ENCODE results near the gene DNAJC15. TPM values are rescaled to one million over a fixed set of nuclear protein-coding genes. Genes with fewer than 3 reads are reported as not detected.

DNAJC15 gene
- total RNA-seq, 1 donor from 2014 or later = 20.7 TPM

DNA sequence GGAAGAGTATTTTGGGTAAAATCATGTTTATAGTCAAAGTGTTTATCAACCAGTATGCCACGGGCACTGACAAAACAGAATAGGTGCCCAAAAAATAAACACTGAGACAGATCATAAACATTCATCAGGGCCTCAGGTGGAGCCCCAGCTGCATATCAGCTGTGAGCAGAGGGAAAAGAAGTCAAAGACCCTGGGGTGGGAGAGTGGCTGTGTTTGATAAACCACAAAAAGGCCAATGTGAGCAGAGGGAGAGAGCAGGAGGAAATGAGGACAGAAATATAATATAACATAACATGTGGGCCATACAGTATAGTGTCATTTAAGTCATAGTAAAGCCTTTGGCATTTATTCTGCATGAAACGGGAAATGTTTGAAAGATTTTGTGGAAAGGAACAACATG, 21.4 kb upstream of the DNAJC15 start:
- intact Hi-C loops (cut with DNase I) = no loop called here
- no peak for DNase-seq (ENCODE audit: low spot score)

DNA sequence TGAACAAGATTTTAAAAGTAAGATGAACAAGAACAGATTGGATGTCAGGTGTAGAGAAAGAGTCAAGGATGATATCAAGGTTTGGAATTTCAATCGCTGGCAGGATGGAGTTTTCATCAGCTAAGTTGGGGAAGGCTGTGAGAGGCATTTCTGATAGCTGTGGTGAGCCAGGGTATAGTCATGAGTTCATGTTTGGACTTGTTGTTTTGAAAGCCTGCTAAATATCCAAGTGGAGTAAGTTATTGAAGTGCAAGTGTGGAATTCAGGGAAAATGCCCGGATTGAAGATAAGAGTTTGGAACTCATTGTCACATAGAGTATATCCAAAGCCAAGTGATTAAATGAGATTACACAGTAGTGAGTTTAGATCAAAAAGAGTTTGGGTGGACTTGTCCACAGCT, 20.4 kb upstream of the DNAJC15 start:
- intact Hi-C loops (cut with DNase I) = no loop called here
- DNase-seq (ENCODE audit: low spot score) = no peak

DNA sequence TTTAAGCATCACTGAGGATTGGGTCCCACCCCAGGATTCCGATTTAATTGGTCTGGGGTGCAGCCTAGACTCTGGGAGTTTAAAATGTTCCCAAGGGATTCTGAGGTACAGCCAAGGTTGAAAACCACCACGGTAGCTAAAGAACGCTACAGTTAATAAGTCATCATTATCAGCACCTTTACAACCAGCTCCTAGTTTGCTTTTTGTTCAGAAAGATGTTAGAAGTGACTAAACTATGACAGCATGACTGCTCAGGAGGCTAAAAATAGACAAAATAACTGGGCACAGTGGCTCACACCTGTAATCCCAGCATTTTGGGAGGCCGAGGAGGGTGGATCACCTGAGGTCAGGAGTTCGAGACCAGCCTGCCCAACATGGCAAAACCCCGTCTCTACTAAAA, 19.7 kb upstream of the DNAJC15 start:
- intact Hi-C loops (cut with DNase I) = no loop called here
- no peak for DNase-seq (ENCODE audit: low spot score)

DNA sequence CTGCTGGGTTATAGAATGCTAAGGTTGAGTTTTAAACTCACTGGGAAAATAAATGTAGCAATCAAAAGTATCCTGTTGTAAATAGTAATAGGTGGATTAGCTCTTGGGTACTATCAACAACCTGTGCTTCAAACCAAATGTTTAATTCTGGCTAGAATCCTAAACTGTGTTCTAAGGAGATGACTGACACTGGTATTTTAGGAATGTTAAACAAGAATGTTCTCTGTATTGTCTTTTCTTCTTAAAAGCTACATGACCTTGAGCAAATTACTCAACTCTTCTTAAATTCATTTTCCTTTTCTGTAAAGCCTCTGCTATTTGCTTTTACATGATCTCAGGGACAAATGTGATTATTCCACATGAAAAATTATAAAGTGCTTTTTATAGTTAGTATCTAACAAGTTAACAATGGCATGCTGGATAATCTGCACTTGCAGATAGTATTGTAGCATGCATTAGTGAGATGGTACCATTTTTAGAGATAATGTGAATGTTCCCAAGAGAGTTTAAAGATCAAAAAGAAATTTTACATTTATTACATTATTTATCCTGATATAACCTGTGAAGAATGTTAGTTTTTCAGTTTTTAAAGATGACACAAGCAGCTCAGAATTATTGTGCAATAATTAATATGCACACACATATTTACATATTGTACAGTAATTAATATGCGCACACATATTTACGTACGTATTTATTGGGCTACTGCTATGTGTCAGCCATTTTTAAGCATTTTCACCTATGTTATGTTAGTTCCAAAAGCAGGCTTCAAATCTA, 17.7 kb upstream of the DNAJC15 start:
- intact Hi-C loops (cut with DNase I) = no loop called here
- DNase-seq (ENCODE audit: low spot score) = no peak

DNA sequence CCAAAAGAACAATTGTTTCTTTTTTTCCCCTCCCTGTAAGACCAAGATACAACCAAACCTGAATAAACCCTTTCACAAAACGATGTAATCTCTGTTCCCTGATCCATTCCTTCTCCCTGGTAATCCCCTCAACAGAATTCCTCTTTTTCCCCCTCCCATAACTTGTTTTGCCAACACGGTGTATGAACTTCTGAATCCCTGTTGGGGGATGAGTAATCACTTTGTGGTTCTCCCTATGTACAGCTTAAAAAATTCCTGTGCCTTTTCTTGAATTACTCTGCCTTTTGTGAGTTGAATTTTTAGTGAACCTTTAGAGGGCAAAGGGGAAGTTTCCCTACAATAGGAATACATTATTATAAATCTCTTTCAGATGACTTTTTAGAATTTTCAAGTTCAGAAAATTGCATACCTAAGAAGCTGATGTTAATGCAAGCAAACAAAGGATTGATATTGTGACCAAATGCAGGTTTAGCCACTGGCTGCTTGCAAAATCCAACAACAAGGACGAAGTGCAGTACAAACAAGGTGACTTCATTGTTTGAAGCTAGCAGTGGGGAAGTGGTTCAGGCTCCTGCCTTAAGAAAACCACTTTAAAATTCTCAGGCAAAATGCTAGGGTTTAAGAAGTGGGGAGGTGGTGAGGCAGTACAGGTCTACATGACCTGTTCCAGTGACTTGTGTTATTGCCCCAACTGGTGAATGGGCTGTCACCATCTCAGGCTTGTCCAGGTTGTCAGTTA, 16.3 kb upstream of the DNAJC15 start:
- intact Hi-C loops (cut with DNase I) = no loop called here
- DNase-seq (ENCODE audit: low spot score) = no peak

DNA sequence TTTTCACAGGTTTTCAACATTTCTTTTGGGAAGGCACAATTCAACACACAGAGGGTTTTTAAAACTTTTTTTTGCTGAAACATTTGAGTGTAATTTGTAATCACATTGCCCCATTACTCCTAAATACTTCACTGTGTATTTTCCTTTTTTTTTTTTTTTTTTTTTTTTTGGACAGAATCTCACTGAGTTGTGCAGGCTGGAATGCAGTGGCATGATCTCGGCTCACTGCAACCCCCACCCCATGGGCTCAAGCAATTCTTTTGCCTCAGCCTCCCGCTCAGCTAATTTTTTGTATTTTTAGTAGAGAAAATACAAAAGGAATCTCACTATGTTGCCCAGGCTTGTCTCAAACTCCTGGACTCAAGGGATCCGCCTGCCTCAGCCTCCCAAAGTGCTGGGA, 14.8 kb upstream of the DNAJC15 start:
- no peak for DNase-seq (ENCODE audit: low spot score)
- intact Hi-C loops (cut with DNase I) = no loop called here

DNA sequence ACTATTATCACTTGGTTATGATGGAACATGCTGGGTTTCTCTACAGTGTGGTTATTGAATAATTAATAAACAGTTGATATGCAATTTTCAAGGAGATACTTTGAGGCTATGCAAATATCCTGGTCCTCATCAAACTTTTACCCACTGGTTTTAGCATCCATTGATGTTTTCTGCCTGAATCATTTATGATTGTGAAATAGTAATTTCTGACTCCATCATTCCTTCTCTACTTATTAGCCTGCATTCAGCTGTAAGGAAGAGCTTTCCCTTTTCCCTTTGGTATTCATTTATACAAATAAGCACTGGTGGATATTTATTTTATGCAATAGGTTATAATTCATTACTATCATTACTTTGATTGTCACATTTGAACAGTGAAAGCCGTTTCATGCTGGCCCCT, 13.9 kb upstream of the DNAJC15 start:
- intact Hi-C loops (cut with DNase I) = no loop called here
- DNase-seq (ENCODE audit: low spot score) = no peak

DNA sequence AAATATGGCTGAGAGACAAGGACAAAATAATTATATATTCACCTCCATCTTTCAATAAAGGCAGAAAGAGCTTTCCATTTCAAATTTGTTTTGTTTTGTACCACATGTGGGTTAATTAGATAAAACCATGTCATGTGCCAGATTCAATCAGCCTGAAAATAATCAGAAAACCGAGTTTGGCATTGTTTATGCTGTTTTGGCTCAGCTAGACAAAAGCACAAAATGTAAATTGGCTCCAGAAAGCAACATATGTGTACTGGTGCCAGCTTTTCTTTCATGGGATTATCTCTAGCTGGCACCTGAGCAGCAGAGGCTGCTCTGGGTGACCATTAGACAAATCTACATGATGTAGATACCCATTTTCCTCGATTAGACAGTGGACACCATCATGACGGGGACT, 9.2 kb upstream of the DNAJC15 start:
- DNase-seq (ENCODE audit: low spot score) = no peak
- intact Hi-C loops (cut with DNase I) = no loop called here

DNA sequence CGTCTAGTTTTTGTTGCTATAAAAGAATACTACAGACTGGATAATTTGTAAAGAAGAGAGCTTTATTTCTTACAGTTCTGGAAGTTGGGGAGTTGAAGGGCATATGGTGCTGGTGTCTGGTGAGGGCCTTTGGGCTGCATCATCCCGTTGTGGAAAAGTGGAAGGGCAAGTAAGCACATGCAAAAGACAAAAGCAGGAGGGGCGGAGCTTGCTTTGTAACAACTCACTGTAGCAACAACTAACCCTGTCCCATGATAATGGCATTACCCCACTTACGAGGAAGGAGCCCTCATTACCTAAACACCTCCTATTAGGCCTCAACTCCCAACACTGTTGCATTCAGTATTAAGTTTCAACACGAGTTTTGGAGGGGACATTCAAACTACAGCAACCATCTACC, 7.2 kb upstream of the DNAJC15 start:
- no peak for DNase-seq (ENCODE audit: low spot score)
- intact Hi-C loops (cut with DNase I) = no loop called here

DNA sequence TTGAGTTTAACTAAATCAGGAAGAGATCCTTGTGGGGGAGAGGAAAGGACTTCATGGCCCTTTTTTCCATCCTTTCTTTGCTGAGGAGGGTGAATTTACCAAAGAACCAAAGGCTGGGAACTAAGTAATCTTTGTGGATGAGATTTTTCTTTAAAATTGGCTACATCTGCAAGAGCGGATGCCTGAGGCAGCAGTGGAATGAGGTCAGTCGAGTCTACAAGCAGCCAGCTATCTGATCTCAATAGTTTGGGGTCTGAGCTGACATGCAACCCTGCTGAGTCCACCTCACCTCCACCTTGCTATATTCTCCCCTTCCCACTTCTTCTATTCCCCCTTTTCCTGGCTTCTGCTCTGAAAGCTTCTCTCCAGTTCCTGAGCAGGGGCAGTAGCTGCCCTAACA, 3.6 kb upstream of the DNAJC15 start:
- intact Hi-C loops (cut with DNase I) = no loop called here
- DNase-seq (ENCODE audit: low spot score) = no peak

DNA sequence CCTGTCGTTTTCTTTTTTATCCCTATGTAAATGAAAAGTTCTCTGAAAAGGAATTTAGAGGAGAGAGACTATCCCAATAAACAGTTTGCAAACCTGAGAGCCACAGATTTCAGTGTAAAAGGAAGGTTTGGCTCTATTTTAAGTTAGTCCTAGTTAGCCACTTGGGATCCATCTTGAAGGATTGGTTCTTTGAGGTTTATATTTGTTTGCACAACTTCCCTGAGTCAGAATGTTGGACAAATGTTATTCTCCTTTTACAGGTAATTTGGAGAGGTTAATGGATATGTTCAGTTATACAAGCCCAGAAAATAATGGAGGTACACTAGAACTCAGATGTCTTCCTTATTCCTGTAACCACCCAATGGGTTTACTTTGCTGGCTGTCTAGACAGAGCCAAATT, 2.6 kb upstream of the DNAJC15 start:
- no peak for DNase-seq (ENCODE audit: low spot score)
- intact Hi-C loops (cut with DNase I) = no loop called here

DNA sequence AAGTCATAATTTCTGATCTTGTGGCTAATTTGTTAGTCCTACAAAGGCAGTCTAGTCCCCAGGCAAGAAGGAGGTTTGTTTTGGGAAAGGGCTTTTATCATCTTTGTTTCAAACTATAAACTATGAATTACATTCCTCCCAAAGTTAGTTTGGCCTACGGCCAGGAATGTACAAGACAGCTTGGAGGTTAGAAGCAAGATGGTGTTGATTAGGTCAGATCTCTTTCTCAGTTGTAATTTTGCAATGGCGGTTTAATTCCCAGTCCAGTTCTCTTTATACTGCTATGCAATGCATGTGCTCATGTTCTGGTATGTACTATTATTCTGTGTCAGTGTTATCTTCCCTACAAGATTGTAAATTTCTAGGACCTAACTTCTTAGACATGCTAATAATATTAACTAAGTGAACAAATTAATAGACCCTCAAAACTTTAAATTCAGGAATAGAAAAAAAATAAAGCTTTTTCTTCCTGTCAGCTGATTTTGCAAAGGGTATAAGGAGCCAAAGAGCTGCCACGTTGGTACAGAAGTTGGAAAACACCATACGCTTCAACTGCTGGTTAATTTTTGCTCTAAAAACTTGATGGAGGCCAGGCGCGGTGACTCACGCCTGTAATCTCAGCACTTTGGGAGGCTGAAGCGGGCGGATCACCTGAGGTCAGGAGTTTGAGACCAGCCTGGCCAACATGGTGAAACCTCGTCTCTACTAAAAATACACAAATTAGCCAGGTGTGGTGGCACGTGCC, 1.3 kb upstream of the DNAJC15 start:
- DNase-seq (ENCODE audit: low spot score) = no peak
- intact Hi-C loops (cut with DNase I) = no loop called here

DNA sequence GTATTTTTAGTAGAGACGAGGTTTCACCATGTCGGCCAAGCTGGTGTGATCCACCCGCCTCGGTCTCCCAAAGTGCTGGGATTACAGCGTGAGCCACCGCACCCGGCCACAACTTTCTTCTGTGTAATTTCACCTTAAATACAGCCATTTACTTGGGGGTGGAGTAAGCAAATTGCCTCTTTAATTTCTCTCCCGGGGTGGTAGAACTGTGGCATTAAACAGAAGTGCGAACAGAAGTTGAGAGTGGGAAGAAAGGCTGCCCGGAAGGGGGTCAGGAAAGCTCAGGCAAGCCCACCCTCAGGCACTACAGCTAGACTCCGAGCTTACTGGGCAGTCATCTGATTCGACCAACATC, 475 bp upstream of the DNAJC15 start:
- DNase-seq (ENCODE audit: low spot score) = no peak
- intact Hi-C loops (cut with DNase I) = no loop called here

DNA sequence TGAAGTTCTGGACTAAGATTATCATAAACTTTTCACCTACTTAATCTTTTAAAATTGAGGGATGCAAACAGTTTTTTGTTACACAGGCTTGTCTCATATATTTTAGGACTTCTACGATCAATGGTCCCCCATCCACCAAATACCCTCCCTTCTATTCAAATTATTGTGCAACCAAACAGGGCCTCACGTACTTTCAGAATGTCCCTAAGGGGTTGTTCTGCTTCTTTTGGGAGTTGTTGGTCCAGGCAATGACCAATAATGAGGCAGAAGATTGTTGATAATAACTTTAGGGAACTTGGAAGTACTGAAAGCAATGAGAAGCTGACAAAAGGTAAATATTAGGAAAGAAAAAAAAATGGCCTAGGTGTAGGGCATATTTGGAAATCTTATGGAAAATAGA, 2.9 kb downstream of the DNAJC15 start:
- intact Hi-C loops (cut with DNase I) = no loop called here
- DNase-seq (ENCODE audit: low spot score) = no peak

DNA sequence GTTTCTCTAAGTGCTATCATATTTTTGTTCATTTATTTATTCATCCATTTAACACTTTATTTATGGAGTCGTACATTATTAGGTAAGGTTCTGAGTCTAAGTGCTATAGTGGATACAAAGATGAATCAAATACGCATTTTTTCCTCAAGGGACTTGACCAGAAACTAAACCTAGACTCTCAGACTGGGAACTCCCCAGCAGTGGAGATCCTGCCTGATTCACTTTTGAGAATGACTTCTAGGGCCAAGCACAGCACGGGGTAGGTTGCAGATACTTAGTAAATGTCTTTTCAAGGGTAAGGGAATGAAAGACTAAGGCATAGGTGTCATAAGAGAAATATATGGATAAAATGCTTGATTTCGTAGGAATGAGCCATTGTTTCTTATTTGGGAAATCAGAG, 7.2 kb downstream of the DNAJC15 start:
- intact Hi-C loops (cut with DNase I) = no loop called here

DNA sequence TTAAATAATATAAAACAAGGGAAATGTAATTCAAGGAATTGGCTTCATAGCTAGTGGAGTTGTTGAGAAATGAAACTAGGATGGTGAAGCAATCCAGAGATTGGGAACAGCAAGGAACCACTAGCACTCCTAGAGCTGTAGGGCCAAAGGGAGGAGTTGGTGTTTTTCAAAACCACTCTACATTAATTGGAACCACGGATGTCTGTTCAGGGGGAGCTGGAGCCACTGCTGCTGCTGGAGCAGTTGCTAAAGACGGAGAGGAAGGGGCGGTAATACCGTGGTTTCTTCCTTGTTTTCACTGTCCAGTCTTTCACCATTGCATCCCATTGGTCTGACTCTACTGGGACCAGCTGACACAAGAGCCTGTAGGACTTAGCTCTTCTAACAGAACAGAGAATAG, 8.5 kb downstream of the DNAJC15 start:
- intact Hi-C loops (cut with DNase I) = no loop called here
- no peak for DNase-seq (ENCODE audit: low spot score)

More for the DNA sequence above, 7.2 kb downstream of the DNAJC15 start:
- no peak for DNase-seq (ENCODE audit: low spot score)

DNA sequence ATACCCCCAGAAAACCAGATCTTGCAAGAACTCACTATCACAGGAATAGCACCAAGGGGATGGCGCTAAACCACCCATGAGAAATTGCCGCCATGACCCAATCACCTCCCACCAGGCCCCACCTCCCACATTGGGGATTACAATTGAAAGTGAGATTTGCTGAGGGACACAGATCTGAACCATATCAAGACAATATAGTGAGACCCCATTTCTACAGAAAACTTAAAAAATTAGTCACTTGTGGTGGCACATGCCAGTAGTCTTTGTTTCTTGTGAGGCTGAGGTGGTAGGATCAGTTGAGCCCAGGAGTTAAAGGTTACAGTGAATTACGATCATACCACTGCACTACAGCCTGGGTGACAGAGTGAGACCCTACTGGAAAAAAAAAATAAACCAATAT, 9.7 kb downstream of the DNAJC15 start:
- DNase-seq (ENCODE audit: low spot score) = no peak
- intact Hi-C loops (cut with DNase I) = no loop called here

DNA sequence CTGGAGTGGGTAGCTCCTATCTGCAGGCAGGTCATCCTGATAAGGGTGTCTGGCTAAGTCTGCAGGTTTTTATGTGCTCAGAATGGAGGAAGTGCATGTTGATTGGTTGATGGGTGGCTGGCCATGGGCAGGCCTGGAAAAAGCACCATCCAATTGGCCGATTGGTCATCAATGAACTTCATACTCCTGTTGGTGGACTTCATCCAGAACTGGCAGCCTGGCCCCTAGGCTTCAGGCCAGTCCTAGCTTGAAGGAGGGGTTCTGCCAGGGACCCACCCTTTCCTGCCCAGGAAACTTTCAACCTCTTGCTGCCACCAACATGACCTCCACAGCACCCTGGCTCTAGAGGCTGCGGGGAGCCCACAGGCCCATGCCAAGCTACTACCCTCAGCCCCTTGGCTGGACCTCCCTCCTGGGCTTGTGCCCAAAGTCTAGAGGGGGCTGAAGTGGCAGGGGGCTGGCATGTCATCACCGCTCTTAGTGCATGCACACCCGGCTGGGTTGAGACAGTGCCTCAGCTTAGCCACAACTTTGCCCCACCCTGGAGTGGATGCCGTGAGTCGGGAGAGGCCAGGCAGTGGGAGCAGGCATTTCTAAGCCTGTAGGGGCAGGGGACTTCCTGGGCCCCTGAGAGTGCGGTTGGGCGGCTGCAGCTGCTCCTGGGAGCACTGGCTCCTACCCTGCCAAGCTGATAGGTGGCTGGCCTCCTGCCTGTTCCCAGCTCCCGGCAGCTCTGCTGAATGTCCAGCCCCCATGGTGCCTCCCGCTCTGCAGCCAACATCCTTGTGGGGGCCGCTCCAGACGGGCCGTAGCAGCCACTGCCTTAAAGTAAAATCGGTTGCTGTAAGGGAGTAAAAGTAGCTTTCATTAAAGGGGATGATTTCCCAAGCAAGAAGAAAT, 13.2 kb downstream of the DNAJC15 start:
- peak; percentile 90 for DNase-seq (ENCODE audit: low spot score)
- intact Hi-C loops (cut with DNase I) = loop anchor here (5.0 kb wide), 1 partner anchor 91 kb away; no protein-coding TSS in a partner anchor

DNA sequence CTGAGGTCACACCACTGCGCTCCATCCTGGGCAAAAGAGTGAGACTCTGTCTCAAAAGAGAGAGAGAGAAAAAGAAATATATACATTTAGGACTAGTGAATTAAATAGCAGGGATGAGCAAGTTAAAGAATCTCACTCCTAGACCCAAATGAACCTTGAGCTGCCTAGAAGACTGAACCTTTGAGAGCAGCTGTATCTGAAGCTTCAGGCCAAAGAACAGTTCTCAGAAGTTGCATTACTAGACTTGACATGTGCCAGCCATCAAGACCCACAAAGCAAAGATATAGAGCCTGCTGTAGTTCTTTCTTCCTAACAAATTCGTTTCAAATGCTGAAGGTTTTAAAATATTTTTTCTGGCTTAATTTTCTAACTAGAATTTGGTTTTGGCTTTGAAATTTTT, 16.6 kb downstream of the DNAJC15 start:
- DNase-seq (ENCODE audit: low spot score) = no peak
- intact Hi-C loops (cut with DNase I) = loop anchor here (5.0 kb wide), 1 partner anchor 87 kb away; no protein-coding TSS in a partner anchor
